ENCODE results near the gene ZNF555.

DNA sequence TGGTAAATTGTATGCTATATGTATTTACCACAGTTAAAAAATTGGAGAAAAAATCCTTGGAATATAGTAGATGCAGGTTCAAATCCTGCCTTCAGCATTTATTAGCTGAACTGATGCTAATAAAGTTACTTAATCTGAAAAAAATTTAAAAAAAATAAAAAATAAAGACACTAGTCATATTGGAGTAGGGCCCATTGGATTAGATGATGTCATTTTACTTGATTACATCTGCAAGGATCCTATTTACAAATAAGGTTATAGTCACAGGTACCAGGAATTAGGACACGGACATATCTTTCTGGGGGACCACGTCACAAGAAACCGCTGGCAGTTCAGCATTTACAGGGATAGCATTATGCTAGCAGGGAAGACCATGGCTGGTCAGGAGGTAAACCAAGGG, 6.2 kb downstream of the ZNF555 start:
- TF ChIP-seq POLR2AphosphoS5 (IDR thresholded peaks at IDR 0.05): no peak
- TF ChIP-seq, protein P1, sequence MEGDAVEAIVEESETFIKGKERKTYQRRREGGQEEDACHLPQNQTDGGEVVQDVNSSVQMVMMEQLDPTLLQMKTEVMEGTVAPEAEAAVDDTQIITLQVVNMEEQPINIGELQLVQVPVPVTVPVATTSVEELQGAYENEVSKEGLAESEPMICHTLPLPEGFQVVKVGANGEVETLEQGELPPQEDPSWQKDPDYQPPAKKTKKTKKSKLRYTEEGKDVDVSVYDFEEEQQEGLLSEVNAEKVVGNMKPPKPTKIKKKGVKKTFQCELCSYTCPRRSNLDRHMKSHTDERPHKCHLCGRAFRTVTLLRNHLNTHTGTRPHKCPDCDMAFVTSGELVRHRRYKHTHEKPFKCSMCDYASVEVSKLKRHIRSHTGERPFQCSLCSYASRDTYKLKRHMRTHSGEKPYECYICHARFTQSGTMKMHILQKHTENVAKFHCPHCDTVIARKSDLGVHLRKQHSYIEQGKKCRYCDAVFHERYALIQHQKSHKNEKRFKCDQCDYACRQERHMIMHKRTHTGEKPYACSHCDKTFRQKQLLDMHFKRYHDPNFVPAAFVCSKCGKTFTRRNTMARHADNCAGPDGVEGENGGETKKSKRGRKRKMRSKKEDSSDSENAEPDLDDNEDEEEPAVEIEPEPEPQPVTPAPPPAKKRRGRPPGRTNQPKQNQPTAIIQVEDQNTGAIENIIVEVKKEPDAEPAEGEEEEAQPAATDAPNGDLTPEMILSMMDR (IDR thresholded peaks at IDR 0.05 in 8 of 11, conservative IDR thresholded peaks at IDR 0.05 in 3 of 11): no peak
